NCI-H345 treated with DMSO at 0.1 percent for 48 hours (cell line): ENCODE results near the gene NGEF.
"Not testable (repeated sequence)": the region's sequence is repeated elsewhere in the genome, so short reads cannot be mapped to it uniquely, and the experiment has no call there.

Source experiments
- DNase-seq: peaks from one replicate; lab custom pipeline; 2025; ENCODE audit not compliant: unreplicated experiment; lab: John Stamatoyannopoulos, UW

The NGEF gene

DNA sequence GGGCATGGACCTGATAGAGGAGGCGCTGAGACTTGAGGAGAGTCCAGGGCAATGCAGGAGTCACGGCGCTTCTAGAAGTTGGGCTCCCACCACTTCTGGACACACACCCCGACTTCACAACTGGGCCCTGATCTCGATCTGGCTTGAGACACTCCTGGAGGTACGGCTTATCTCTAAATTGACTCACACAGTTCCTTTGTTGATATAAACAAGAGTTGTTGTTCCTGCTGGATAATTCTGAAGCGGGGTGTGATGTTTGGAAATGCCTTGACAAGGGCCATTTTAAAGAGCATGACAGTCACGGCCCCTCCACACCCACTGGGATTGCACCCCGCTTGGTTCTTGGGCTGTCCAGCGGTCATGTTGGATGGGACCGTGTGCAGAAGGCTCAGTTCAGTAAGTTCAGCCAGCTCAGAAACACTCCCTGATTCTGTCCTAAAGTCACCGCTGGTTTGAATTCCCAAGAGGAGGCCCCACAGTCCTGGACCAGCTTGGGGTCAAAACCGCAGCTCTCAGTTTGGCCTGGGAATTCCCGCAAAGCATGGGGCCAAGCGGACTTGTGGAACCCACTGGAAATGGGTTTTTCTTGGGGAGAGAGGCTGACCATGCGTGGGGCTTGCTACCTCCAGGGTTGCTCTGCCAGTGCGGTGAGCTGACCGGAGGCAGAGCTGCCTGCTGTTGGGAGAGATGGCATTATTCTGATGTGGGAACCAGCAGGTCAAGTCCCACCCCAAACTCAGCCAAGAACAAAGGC, 10.1 kb upstream of the NGEF start:
- no peak for DNase-seq

GRCh38 chr2:233022561-233022960, 9.5 kb upstream of the NGEF start:
- DNase-seq = no peak

- no peak for DNase-seq
These were observed 8.7 kb upstream of the NGEF start for GRCh38 chr2:233021771-233022170.

- DNase-seq = no peak
These were observed 7.4 kb upstream of the NGEF start for GRCh38 chr2:233020454-233020853.

GRCh38 chr2:233019610-233020009, 6.6 kb upstream of the NGEF start:
- not testable (repeated sequence) for DNase-seq

GRCh38 chr2:233017947-233018346, 4.9 kb upstream of the NGEF start:
- DNase-seq = no peak

DNA sequence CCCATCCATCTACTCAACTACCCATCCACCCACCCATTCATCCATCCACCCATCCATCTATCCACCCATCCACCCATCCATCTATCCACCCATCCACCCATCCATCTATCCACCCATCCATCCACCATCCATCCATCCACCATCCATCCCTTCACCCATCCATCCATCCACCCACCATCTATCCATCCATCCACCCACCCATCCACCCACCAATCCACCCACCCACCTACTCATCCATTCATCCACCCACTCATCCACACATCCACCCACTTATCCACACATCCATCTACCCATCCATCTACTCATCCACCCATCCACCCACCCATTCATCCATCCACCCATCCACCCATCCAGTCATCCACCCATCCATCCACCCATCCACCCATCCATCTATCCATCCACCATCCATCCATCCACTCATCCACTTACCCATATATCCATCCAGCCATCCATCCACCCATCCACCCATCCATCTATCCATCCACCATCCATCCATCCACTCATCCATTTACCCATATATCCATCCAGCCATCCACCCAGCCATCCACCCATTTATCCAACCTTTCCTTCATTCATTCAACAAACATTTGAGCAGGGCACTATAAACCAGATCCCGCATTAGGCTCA, 2.1 kb upstream of the NGEF start:
- no peak for DNase-seq

GRCh38 chr2:233013650-233014049, 594 bp upstream of the NGEF start:
- DNase-seq = no peak

- DNase-seq = no peak
These were observed 620 bp downstream of the NGEF start for GRCh38 chr2:233012301-233012971.

DNA sequence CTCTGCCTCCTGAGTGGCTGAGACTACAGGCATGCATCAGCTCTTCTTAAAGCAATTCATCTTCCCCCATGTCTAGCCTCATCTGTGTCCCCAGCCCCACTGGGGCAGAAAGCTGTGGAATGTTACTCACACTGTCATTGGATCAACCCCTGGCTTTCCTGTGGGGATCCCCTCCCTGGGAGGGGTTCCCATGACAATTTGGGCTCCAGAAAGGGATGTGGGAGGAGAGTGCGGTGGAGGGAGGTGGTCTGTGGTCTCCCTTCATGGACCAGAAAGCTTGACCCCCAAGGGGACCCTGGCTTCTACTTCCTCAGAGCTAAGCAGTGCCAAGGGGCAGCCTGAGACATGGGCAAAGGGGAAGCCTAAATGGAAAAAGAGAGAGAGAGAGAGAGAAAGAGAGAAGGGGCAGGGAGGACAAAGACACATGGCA, 1.3 kb downstream of the NGEF start:
- DNase-seq = no peak

- no peak for DNase-seq
These were observed 1.8 kb downstream of the NGEF start for GRCh38 chr2:233011268-233011650.

DNA sequence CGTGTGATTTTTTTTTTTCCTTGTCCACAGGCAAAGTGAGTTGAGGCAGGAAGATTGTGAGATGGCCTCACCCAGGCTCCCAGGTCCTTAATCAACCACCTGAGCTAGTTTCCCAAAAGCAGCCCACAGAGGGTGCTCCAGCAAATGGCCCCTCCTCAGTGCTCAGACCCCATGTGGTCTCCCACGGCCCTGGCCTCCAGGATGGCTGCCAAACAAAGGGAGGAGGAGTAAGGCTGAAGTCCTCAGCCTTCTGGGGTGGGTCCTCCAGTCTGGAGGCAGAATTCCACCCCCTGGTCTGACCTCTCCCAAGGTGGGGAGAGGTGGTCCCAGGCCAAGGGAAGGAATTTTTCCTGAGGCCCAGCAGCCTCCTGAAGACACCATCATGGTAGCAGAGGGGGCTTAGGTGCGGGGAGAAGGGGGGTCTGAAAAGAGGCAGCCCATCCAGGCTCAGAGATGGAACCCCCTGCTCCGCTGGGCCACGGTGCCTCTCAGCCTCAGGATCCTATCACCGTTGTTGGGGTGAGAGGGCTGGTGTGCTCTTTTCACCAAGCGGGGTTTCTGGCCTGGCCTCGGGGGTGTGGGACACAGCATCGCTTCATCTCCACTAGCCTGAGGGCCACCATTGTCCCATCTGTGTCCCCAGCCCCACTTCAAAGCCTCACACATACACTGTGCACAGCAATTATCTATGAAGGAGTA, 2.3 kb downstream of the NGEF start:
- no peak for DNase-seq

GRCh38 chr2:233009661-233010060, 3.4 kb downstream of the NGEF start:
- DNase-seq = no peak

GRCh38 chr2:233007739-233008138, 5.3 kb downstream of the NGEF start:
- no peak for DNase-seq

- DNase-seq = no peak
These were observed 5.8 kb downstream of the NGEF start for GRCh38 chr2:233007270-233007669.

- DNase-seq = no peak
These were observed 6.4 kb downstream of the NGEF start for GRCh38 chr2:233006648-233007047.

GRCh38 chr2:233005096-233005495, 8.0 kb downstream of the NGEF start:
- DNase-seq = no peak

- DNase-seq = no peak
These were observed 9.1 kb downstream of the NGEF start for GRCh38 chr2:233003658-233004555.

DNA sequence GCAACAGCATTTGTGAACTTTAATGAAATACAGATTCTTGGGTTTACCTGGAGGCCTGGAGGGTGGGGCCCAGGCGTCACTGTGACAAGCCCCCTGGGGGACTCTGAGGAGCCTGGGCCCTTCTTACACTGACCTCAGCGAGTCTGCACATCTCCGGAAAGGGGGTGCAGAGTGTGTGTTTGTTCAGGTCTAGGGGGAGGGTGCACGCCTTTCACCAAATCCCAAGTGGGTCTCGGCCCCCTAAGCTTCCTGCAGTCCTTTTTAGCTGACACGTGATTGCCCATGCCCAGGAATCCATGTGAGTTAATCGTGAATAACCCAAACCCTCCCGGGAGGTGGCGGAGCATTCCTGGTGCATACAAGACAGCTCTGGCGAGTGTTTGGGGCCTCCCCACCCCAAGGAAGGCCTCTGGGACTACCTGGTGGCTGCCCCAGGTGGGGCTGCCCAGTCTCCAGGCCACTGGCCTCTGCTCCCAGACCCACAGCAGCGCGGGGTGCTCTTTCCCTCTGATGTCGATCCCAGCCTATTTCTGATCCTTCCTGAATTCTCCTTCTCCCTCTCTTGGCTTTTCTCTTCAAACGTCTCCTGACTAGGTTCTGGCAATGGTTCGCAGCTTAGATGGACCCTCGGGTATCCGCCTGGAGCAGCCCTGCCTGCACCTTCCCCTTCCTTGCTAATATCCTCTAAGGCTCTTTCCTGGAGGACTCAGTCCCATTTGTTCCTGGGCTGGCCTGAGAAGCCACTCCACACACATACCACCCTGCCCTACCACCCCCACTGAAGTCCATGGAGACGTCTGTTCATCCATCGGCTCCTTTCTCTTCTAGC, 10.0 kb downstream of the NGEF start:
- no peak for DNase-seq
